HL-60 (cell line): ENCODE data around the gene INKA2.

Experiments
- DNase-seq, 2 experiments: peaks; one replicate each; pipeline ENCODE4 v3.0.0-alpha.2; 2010 to 2020; ENCODE audit warnings: low read depth in 1 of 2, low spot score in 1 of 2
- H3K27ac ChIP-seq: fragments of 250-450 bp; sonication (Bioruptor Pico); replicated peaks from 2 replicates; pipeline ENCODE4 v1.5.1; 2020; ENCODE audit warnings: mild to moderate bottlenecking, moderate library complexity
- H3K27me3 ChIP-seq: fragments of 250-450 bp; sonication (Bioruptor Pico); 2 replicates; pipeline ENCODE4 v1.5.1; 2021; ENCODE audit warnings: mild to moderate bottlenecking, moderate library complexity; ENCODE audit not compliant: insufficient read depth, poor library complexity, severe bottlenecking
- H3K4me3 ChIP-seq: replicated peaks from 2 replicates; pipeline ENCODE4 v1.5.1; 2011; ENCODE audit warnings: mild to moderate bottlenecking, control low read depth, low read length; ENCODE audit not compliant: insufficient read depth
- CTCF ChIP-seq: IDR thresholded peaks from one replicate; pipeline ENCODE4 v1.5.1; 2011; ENCODE audit warnings: low read length, control low read depth, inconsistent platforms; ENCODE audit not compliant: insufficient read depth
- GABPA ChIP-seq: IDR thresholded peaks from 2 replicates; pipeline ENCODE4 v1.6.1; 2012; ENCODE audit warnings: low read depth
- POLR2AphosphoS5 ChIP-seq: IDR thresholded peaks from 2 replicates; pipeline ENCODE4 v1.6.1; 2012; ENCODE audit warnings: low read depth
- REST ChIP-seq: IDR thresholded peaks from 2 replicates; pipeline ENCODE4 v1.6.1; 2012; ENCODE audit warnings: low read depth; ENCODE audit not compliant: insufficient replicate concordance
- SPI1 ChIP-seq: IDR thresholded peaks from 2 replicates; pipeline ENCODE4 v1.6.1; 2012; ENCODE audit warnings: low read depth, mild to moderate bottlenecking, borderline replicate concordance

INKA2 gene

GRCh38 chr1:111720274-111720976 is 18.8 kb downstream of the INKA2 start:
- Histone ChIP-seq H3K4me3 (no peak overlapping the region), H3K27ac (peak overlapping the region; percentile 39), H3K27me3 (no peaks in the 10 kb centered on the region)
- peak in 1 of 2 experiments; percentile 30 for DNase-seq
- TF ChIP-seq SPI1: no peak
- TF ChIP-seq REST: no peak
- no peak for TF ChIP-seq GABPA
- no peak for TF ChIP-seq CTCF
- TF ChIP-seq POLR2AphosphoS5: no peak

GRCh38 chr1:111719674-111720132 is 19.5 kb downstream of the INKA2 start:
- DNase-seq: no peak
- Histone ChIP-seq H3K4me3 (no peak overlapping the region), H3K27me3 (no peaks in the 10 kb centered on the region), H3K27ac (no peak overlapping the region)
- TF ChIP-seq CTCF (no peak), SPI1 (no peak), GABPA (no peak), REST (no peak), POLR2AphosphoS5 (no peak)

- H3K27me3 ChIP-seq: no peaks in the 10 kb centered on the region
- no peak overlapping the region for H3K4me3 ChIP-seq
- TF ChIP-seq GABPA (no peak), POLR2AphosphoS5 (no peak), SPI1 (no peak), REST (no peak), CTCF (no peak)
- no peak overlapping the region for H3K27ac ChIP-seq
- DNase-seq: no peak
Observed at GRCh38 chr1:111719135-111719534, 20.1 kb downstream of the INKA2 start.
